Measurements from ENCODE around the gene LRRC7.
"Not testable (repeated sequence)": the region's sequence is repeated elsewhere in the genome, so short reads cannot be mapped to it uniquely, and the experiment has no call there.

LRRC7 gene

DNA sequence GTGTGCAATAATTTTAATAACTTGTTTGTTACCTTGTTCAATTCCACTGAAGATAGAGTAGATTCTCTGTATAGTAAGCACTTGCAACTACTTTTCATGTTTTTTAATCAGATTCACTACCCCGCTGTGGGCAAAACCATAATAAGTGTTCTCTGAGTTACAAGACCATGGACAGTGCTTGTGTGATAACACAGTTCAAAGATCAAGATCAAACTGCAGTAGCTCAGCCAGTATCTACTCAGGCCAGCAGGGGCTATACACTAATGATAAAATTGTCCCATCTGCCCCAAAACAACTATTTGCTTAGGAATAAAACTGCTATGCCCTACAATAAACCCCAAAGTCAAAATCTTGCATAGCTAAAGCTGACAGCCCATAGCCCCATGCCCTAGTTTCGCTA is 129.6 kb downstream of the LRRC7 start:
- no peak for DNase-seq (ENCODE audit: low read depth)

DNA sequence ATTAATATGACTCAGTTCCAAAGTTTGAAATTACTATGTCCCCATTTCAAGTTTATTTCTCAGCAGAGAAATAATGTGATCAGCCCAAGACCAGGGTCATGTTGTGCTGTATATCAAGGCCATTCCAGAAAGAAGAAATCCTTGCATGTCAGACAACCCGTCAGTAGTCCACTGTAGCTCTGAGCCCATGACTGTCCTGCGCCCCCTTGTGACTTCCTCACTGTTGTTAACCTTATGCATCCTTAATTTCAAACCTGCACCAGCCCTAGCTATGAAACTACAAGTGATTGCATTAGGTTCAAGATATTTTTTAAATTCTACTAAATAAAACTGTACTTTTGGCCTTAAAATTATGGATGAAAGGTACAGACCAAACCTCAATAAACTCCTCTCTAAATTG is 133.0 kb downstream of the LRRC7 start:
- DNase-seq (ENCODE audit: low read depth): no peak

DNA sequence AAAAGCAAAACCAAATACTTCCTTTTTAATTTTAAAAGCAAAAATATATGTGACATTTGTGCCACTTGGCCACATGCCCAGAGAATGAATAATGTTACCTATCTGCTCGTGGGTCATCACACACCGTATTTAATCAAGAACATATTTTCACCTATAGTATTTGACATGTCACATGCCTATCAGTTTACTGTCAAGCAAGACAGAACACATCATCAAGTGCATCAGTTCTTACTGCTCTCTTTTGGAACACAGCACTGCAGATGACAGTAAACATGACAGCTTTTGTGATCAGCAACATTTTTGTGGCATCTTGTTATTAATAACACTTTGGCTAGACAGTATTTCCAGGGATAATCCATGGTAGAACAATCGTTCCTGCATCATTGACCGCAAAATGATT is 134.4 kb downstream of the LRRC7 start:
- DNase-seq (ENCODE audit: low read depth): no peak

- DNase-seq (ENCODE audit: low read depth): no peak
Observed at GRCh38 chr1:69706473-69706872, 138.8 kb downstream of the LRRC7 start.

DNA sequence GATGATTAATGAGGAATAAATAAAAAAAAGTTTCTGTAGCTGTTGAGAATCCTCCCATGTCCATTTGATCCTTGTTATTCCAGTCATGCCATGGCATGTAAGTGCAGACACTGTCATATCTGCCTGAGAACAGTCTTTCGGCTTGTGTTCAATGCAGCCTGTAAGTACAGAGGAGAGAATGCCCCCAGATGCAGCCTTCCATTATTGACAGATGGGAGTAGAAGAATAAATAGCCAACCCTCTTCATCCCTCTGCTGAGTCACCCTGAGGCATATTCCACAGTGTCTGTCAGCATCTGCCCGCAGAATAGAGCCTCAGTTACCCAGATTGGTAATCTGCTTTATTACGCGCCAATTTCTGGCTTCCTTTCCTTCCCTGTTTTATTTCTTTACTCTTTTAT is 139.4 kb downstream of the LRRC7 start:
- DNase-seq (ENCODE audit: low read depth): no peak

DNA sequence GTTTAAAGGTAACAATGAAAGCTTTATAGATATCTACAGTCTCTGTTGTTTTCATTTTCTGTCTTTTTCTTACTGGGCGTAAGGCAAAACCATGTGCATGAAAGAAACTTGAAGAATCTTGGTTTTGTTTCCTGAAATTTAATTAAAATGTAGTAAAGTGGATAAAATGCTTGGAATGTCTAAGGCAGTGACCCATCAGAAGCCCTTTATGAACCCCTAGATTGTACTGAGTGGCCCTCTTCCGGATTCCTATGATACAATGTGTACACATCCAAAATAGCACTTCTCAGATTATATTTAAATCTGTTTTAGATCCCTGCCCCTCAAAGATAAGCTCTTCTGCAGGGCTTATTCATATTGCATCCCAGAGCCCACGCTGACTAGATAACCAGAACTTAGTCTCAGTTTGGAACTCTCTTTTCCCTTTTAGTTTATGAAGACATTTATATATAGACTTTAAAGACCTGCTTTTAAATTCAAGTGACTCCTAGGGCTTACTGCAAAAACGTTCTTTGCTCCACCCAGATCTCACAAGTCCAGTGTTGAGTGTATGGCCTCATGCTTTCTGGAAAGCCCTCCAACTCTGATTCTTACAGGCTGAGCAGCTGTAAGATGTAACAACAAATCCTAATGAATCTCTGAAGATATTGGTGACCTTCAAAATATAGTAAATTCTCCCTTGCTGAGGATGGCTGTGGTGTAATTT is 142.9 kb downstream of the LRRC7 start:
- DNase-seq (ENCODE audit: low read depth): no peak

DNA sequence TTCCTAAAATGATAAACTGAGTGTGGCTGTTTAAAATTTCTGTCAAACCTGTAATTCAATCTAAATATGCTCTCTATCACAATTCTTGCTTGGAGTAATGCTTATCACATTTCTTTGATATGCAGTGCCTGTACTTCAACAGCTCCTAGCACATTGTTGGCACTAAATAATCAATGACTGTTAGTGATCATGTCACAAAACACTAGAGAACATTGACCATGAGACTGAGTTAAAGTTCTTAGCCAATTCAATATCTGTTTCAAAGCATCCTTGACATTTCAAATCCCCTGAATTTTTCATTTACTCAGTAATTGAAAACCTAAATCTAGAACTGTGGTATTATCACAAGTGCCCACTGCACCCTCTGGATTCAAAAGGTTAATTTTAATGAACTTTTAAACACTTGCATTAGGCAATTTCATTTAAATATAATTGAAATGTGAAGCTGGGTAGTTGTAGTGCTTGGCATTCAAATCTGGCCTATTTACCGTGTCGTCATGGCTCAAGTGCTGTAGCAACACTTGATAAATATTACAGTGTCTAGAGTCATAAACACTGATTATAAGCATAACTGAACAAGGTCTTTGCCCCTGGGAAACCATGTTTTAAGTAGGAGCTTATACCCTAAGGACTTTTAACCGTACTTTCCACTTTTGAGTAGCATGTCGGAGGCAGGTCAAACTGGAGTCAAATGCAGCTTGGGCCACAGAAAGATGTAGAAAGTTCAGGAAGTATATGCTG is 143.6 kb downstream of the LRRC7 start:
- DNase-seq (ENCODE audit: low read depth): peak; percentile 20

GRCh38 chr1:69717834-69718233 is 150.1 kb downstream of the LRRC7 start:
- DNase-seq (ENCODE audit: low read depth): not testable (repeated sequence)

GRCh38 chr1:69728206-69728605 is 160.5 kb downstream of the LRRC7 start:
- no peak for DNase-seq (ENCODE audit: low read depth)

DNA sequence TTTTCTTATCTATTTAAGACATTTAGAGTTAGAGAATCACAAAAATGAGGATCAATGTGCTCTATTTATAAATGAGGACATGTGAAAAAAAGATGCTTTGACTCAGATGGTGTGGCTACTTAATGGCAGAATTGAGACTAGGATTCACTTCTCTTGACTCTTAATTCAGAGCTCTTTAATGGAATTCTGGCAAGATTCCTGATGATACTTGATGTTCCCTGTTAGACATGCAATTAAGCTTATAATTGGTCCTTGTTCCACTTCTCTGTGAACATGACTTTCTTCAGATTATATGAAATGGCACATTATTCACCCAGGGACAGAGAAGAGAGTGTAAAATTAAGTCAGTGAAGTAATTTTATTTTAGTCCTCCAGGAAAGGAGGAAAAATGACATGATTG is 165.3 kb downstream of the LRRC7 start:
- DNase-seq (ENCODE audit: low read depth): no peak

DNA sequence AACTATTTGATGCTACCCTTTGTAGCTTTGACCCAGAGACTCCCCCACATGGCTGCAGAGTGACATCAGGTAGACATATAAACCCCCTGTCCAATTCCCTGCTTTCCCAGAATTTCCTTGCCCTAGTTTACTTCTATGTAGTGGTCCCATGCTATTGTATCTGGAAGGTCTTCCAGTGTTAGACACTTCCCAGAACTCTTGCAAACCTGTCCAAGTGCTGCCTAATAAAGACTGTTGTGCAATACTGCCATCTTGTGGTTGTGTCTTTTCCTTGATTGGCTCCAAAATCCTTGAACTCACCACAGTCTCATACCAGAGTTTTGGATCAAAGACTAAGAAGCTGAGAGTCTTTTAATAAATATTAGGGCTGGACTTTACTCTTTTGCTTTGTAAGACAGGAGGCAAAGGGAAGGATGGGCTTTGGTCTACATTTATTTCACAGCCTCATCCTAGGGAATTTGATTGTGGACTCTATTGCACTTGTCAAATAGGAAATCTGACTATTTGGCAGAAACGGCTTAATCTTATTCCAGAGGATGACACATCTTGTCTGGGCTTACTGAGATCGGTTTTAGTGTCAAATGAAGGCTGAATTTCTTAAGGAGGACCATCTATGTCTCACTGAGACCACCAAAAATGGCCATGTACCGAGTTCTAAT is 169.9 kb downstream of the LRRC7 start:
- peak; percentile 61 for DNase-seq (ENCODE audit: low read depth)

DNA sequence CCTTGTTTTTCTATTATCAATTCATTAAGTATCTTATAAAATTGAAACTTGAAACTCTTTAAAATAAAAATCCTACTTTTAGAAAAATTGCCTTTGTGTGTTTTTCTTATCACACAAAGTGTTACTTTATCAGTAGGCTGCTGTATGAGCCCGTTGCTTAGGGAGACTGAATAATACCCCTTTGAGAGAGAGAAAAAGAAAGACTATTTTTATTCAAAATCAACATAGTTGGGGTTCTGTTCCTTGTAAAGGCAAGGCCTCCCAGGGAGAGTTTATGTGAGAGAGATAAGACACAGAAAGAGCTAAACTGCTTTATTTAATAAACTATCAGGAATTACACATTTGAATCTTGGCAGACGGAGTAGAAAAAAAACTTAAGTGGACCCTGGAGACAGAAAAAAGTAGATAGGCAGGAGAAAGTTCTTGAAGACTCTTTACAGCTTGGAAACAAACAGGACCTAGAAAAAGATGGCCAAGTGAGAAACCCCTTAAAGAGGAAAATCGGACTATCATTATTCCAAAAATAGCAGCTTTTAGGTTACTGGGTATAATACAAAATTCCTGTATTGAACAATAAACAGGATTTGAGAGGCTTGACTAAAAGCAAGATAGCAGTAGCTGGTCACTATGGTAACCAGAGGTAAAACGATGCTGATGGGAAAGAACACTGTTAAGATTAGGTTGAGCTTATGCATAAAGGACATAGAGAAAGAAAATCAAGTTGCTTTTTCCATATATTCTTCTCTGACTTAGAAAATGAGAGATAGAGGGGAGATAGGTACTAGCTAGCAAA is 170.9 kb downstream of the LRRC7 start:
- no peak for DNase-seq (ENCODE audit: low read depth)

- DNase-seq (ENCODE audit: low read depth): no peak
Observed at GRCh38 chr1:69739251-69739605, 171.5 kb downstream of the LRRC7 start.

DNA sequence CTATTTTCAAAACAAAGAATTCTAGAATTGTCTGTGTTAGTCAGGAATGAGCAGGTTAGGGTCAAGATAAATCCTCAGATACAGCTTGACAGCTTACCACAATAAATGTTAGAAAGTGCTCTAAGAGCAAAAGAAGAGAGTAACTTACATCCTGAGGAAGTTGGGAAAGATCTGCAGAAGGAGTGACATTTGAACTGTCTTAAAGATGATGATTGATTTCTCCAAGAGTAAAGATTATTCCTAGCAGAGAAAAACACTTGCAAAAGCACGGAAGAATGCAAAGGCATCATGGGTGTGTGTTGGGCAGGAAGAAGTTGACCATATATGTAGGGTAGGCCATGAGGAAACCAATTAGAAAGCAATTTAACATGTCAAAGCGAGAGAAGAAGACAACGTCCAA is 175.4 kb downstream of the LRRC7 start:
- DNase-seq (ENCODE audit: low read depth): no peak

- DNase-seq (ENCODE audit: low read depth): no peak
Observed at GRCh38 chr1:69744381-69744780, 176.7 kb downstream of the LRRC7 start.

DNA sequence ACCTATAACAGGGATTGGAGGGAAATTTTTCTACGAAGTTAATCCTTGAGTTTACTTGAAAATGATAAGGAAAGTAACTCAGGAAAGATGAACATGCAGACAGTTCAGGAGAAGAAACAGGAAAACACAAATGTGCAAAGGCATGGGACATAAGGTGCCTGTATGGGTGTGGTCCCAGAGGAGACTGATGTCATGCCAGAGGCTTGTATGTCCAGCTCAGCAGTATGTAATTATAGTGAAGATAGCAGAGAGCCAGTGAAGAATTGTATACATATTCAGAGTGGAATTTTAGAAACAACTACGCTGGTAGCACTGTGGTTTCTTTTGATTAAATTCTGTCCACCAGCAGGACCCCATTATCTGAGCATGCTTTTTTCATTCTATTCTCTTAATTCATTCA is 179.5 kb downstream of the LRRC7 start:
- no peak for DNase-seq (ENCODE audit: low read depth)

DNA sequence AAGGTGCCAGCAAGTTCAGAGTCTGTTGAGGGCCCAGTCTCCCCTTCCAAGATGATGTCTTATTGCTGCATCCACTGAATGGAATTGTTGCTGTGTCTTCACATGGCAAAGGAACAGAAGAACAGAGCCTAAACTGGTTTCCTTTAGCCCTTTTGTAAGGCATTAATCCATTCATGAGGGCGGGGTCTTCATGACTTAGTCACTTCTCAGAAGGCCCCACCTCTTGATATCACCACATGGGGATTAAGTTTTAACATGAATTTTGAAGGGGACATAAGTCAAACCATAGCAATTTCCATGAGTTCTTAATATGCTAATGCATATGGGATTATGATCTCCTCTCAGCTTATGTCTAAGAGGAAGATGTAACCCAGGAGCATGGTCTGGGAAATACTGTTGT is 182.9 kb downstream of the LRRC7 start:
- no peak for DNase-seq (ENCODE audit: low read depth)

GRCh38 chr1:69752831-69753230 is 185.1 kb downstream of the LRRC7 start:
- DNase-seq (ENCODE audit: low read depth): no peak

GRCh38 chr1:69754521-69754920 is 186.8 kb downstream of the LRRC7 start:
- DNase-seq (ENCODE audit: low read depth): no peak

GRCh38 chr1:69755647-69756046 is 187.9 kb downstream of the LRRC7 start:
- no peak for DNase-seq (ENCODE audit: low read depth)

DNA sequence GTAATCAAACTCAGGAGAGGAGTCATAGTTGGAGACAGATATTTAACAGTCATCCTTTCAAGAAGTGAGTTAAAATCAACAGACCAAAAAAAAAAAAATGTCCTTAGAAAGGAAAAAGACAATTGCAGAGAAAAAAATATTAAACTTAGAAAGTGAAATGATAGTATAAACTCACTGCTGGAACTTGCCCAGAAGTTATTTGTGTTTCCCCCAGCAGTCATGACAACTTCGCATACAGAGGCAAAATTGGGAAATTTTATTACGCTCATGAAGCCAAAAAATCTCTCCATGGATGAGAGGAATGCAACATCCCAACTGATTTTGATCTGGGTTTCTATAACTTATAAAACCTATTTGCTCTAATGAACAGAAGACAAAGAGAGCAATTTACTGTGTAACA is 198.2 kb downstream of the LRRC7 start:
- peak; percentile 55 for DNase-seq (ENCODE audit: low read depth)

DNA sequence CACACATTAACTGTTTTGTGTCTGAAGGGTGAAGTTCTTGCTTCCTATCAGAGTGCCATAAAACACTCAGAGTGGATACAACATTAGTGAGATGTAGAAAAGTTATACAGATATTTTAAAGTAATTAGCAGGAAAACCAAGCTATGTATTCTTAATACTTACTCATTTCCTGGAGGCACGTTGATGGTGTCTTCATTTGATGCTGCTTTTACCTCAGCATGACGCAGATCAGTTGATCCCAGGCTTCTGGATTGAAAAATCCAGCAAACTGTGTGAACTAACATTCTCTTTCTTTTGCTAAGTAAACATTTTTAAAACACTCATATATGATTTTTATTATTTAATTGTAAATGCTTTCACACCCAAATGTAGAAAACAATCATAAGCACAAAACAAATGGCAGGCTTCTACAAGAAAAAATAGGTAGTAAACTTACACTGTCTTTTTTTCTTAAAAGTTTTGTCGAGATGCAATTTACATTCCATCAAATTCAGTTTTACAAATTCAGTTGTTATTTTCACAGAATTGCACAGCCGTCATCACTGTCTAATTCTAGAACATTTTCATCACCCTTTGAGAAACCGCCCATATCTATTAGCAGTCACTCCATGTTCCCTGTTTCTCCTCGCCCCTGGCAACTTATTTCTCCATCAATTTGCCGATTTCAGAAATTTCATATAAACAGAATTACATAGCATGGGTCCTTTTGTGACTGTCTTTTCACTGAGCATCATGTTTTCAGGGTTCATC is 198.9 kb downstream of the LRRC7 start:
- peak; percentile 14 for DNase-seq (ENCODE audit: low read depth)
